GM12864 (cell line): Measurements from ENCODE around the gene THTPA.
A peak's percentile ranks its signal among the peaks of the same experiment; 100 is the strongest.

ENCODE experiments used
- DNase-seq: peaks from one replicate; pipeline ENCODE4 v3.0.0-alpha.2; 2011; ENCODE audit warnings: low read depth
- H3K4me3 ChIP-seq: 2 replicates; pipeline ENCODE4 v1.5.1; 2011; ENCODE audit warnings: mild to moderate bottlenecking, low read depth, low read length, control low read depth
- CTCF ChIP-seq: IDR thresholded peaks from 2 replicates; pipeline ENCODE4 v1.5.1; 2011; ENCODE audit warnings: low read depth, mild to moderate bottlenecking, moderate library complexity, low read length, control low read depth, inconsistent platforms; ENCODE audit errors: missing control alignments

Gene THTPA

GRCh38 chr14:23565626-23566025 is 9.6 kb downstream of the THTPA start:
- DNase-seq, result no peak
- no peak overlapping the region for H3K4me3 ChIP-seq
- no peak for TF ChIP-seq CTCF

GRCh38 chr14:23566112-23566777 is 10.2 kb downstream of the THTPA start:
- peak overlapping the region; percentile 86; the same call in 1 of the 2 replicates for H3K4me3 ChIP-seq
- no peak for TF ChIP-seq CTCF

GRCh38 chr14:23566778-23567185 is 10.7 kb downstream of the THTPA start:
- H3K4me3 ChIP-seq, result peak overlapping the region; percentile 86
- TF ChIP-seq CTCF, result no peak
- DNase-seq, result no peak

More at GRCh38 chr14:23566112-23566777, 10.2 kb downstream of the THTPA start:
- no peak for DNase-seq

- TF ChIP-seq CTCF, result no peak
- peak; percentile 74 for DNase-seq
- H3K4me3 ChIP-seq, result peak within 1 kb of the TSS; percentile 86
Measured at GRCh38 chr14:23567186-23568020, 11.3 kb downstream of the THTPA start, which contains the start of gene AP1G2. TSS of gene AP1G2 (minus strand) at chr14:23567791. CDS start at chr14:23567314, 477 bp downstream.

- no peak for TF ChIP-seq CTCF
- H3K4me3 ChIP-seq, result peak overlapping the region; percentile 86
- no peak for DNase-seq
Measured at GRCh38 chr14:23568021-23568599, 12.0 kb downstream of the THTPA start.

- no peak overlapping the region for H3K4me3 ChIP-seq
- peak; percentile 54 for TF ChIP-seq CTCF
- DNase-seq, result no peak
Measured at GRCh38 chr14:23568600-23569331, 12.7 kb downstream of the THTPA start.
